ENCODE data around the gene PXDN. TPM values are rescaled to one million over a fixed set of nuclear protein-coding genes. Genes with fewer than 3 reads are reported as not detected.

Gene PXDN
- total RNA-seq, 2 experiments from 2014 or later = 0.86 to 1.8 TPM

GRCh38 chr2:1755436-1756191 lies 11.3 kb upstream of the PXDN start:
- POLR2A ChIA-PET = no interaction called here
- DNase-seq (no peak), ATAC-seq (ENCODE audit: low read depth) (no peak)
- peaks cover 7% of the 10 kb centered on the region for H3K27me3 Mint-ChIP-seq
- H3K9me3 Mint-ChIP-seq = peaks cover 8% of the 10 kb centered on the region
- peaks cover 5% of the 10 kb centered on the region for H3K36me3 Mint-ChIP-seq
- no peak overlapping the region for H3K27ac Mint-ChIP-seq
- peaks cover 4% of the 10 kb centered on the region for H3K4me1 Mint-ChIP-seq
- H3K4me3 Mint-ChIP-seq = no peak overlapping the region

GRCh38 chr2:1754461-1755170 lies 10.3 kb upstream of the PXDN start:
- POLR2A ChIA-PET = no interaction called here
- Mint-ChIP-seq H3K9me3 (peaks cover 8% of the 10 kb centered on the region), H3K27me3 (peaks cover 7% of the 10 kb centered on the region), H3K36me3 (peaks cover 5% of the 10 kb centered on the region), H3K4me1 (peaks cover 4% of the 10 kb centered on the region), H3K27ac (no peak overlapping the region), H3K4me3 (no peak overlapping the region)
- DNase-seq (no peak), ATAC-seq (ENCODE audit: low read depth) (no peak)

- peaks cover 4% of the 10 kb centered on the region for H3K4me1 Mint-ChIP-seq
- H3K9me3 Mint-ChIP-seq = peaks cover 8% of the 10 kb centered on the region
- POLR2A ChIA-PET = no interaction called here
- DNase-seq = no peak
- no peak for ATAC-seq (ENCODE audit: low read depth)
- H3K4me3 Mint-ChIP-seq = no peak overlapping the region
- H3K36me3 Mint-ChIP-seq = peaks cover 5% of the 10 kb centered on the region
- peaks cover 7% of the 10 kb centered on the region for H3K27me3 Mint-ChIP-seq
- H3K27ac Mint-ChIP-seq = no peak overlapping the region
Measured at GRCh38 chr2:1754046-1754445, 9.7 kb upstream of the PXDN start.

DNA sequence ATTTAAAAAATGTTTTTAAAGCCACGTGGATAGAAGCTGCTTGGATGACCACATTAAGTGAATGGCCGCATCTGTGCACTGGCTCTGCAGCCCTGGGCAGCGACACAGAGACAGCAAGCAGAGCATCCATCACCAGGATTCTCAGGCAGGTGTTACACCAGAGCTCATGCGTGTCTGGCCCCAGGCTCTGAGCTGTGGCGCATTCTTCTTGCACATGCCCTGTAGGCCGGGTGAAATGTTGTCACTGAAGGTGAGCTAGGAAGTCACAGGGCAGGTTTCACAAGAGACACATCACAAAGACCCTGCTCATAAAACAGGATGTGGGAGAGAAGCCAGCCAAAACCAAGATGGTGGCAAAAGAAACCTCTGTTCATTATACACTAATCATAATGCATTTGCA lies 8.4 kb upstream of the PXDN start:
- no peak overlapping the region for H3K4me3 Mint-ChIP-seq
- POLR2A ChIA-PET = no interaction called here
- ATAC-seq (ENCODE audit: low read depth) = no peak
- H3K4me1 Mint-ChIP-seq = peaks cover 4% of the 10 kb centered on the region
- H3K9me3 Mint-ChIP-seq = peaks cover 8% of the 10 kb centered on the region
- peaks cover 8% of the 10 kb centered on the region for H3K27me3 Mint-ChIP-seq
- H3K27ac Mint-ChIP-seq = no peak overlapping the region
- H3K36me3 Mint-ChIP-seq = peaks cover 5% of the 10 kb centered on the region
- DNase-seq = peak; percentile 10

DNA sequence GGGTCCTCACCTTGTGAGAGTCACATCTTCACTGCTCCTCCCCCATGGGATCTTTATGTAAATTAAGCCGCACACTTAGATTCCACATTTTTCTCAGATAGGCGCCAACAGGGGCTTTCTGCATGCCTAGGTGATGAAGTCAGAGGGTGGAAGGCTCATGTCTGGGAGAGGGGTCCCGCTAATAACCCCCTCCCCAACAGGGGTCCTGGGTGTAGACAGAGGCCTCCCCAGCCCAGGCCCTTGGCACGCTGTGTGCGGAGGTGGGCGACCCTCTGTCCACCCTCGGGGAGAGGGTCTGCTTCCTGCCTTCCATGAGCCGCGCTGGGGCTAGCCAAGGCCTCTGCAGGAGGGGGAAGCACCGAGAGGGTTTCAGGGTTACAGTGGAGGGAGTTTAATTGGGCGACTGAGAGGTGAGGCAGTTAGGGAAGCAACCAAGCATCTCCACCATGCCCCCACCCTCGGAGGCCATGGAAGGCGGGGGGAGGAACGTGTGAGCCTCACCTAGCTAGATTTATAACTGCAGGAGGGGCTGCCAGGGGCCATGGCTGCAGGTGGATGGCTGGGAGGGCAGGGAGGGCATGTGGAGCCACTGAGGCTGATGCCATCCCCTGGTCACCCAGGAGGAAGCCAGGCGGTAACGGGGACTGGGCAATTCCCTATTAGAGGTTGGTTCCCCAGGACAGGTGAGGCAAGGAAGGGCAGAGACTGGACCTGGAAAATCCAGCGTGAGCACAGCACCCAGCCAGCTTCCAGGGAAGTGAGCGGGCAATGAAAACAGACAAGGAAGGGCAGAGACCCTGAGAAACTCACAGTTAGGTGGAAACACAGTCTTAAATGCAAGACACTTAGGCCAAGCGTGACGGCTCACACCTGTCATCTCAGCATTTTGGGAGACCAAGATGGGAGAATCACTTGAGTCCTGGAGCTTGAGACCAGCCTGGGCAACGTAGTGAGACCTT lies 7.7 kb upstream of the PXDN start:
- H3K36me3 Mint-ChIP-seq = peaks cover 5% of the 10 kb centered on the region
- DNase-seq (peak; percentile 3), ATAC-seq (ENCODE audit: low read depth) (no peak)
- POLR2A ChIA-PET = no interaction called here
- H3K27ac Mint-ChIP-seq = no peak overlapping the region
- peaks cover 8% of the 10 kb centered on the region for H3K9me3 Mint-ChIP-seq
- H3K4me3 Mint-ChIP-seq = no peak overlapping the region
- H3K4me1 Mint-ChIP-seq = peaks cover 4% of the 10 kb centered on the region
- peaks cover 11% of the 10 kb centered on the region for H3K27me3 Mint-ChIP-seq

GRCh38 chr2:1750933-1751766 lies 6.8 kb upstream of the PXDN start:
- H3K4me1 Mint-ChIP-seq = peaks cover 4% of the 10 kb centered on the region
- DNase-seq (peak; percentile 48), ATAC-seq (ENCODE audit: low read depth) (peak; percentile 65)
- POLR2A ChIA-PET = no interaction called here
- peaks cover 15% of the 10 kb centered on the region for H3K27me3 Mint-ChIP-seq
- peaks cover 8% of the 10 kb centered on the region for H3K9me3 Mint-ChIP-seq
- H3K27ac Mint-ChIP-seq = no peak overlapping the region
- H3K4me3 Mint-ChIP-seq = no peak overlapping the region
- peaks cover 5% of the 10 kb centered on the region for H3K36me3 Mint-ChIP-seq

DNA sequence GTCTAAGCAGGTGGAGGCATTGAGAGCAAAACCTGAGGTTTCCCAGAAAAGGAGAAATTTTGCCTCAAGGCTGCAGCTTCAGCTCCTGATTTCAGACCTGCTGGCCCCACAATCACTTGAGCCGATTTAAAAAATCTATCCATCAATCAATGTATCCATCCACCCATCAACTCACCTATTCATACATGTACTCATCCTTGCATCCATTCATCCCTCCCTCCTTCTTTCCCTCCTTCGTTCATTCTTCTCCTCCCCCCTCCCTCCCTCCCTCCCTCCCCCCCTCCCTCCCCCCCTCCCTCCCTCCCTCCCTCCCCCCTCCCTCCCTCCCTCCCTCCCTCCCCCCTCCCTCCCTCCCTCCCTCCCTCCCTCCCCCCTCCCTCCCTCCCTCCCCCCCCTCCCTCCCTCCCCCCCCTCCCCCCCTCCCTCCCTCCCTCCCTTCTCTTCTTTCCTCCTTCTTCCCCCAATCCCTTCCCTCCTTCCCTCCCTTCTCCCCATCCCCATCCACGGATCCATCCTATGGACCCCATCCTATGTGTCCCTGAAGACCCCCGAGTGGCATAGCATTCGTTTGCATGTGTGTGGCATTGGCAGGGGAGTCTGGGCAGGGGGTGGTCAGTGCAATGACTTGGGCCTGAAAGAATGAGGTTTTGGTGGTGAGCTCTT lies 6.1 kb upstream of the PXDN start:
- H3K4me1 Mint-ChIP-seq = peaks cover 4% of the 10 kb centered on the region
- peaks cover 8% of the 10 kb centered on the region for H3K9me3 Mint-ChIP-seq
- no peak overlapping the region for H3K27ac Mint-ChIP-seq
- peaks cover 5% of the 10 kb centered on the region for H3K36me3 Mint-ChIP-seq
- peaks cover 21% of the 10 kb centered on the region for H3K27me3 Mint-ChIP-seq
- DNase-seq (no peak), ATAC-seq (ENCODE audit: low read depth) (no peak)
- POLR2A ChIA-PET = no interaction called here
- H3K4me3 Mint-ChIP-seq = no peak overlapping the region

DNA sequence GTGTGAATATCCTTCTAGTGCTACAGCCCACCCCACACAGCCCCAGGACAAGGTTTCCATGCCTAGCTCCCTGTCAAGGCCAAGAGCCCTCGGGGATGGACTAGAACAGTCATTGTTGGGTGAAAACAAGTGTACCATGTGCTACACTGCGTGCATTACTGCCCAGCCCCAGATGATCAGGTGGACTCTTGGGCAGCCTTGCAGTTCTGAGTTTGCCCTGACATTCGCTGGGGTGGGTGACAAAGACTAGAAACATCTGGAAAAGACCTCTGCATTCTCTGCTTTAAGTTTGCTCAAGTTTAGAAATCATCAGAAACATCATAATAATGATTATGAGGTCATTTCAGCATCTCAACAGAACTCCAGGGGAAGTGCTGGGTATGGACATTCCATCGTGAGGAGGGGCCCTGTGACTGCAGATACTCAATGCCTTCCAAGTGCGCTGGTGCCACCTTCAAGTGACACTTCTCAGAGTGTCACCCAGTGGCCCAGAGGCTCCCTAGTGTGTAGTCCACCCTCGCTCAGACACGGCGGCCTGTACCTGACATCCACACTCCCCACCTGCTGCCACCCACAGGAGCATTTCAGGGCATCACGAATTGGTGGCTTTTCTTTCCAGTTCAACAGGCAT lies 5.3 kb upstream of the PXDN start:
- Mint-ChIP-seq H3K27ac (no peak overlapping the region), H3K9me3 (peaks cover 3% of the 10 kb centered on the region), H3K4me3 (no peak overlapping the region), H3K4me1 (peaks cover 6% of the 10 kb centered on the region), H3K27me3 (peaks cover 27% of the 10 kb centered on the region), H3K36me3 (no peaks in the 10 kb centered on the region)
- ATAC-seq (ENCODE audit: low read depth) (no peak), DNase-seq (peak; percentile 10)
- POLR2A ChIA-PET = no interaction called here

DNA sequence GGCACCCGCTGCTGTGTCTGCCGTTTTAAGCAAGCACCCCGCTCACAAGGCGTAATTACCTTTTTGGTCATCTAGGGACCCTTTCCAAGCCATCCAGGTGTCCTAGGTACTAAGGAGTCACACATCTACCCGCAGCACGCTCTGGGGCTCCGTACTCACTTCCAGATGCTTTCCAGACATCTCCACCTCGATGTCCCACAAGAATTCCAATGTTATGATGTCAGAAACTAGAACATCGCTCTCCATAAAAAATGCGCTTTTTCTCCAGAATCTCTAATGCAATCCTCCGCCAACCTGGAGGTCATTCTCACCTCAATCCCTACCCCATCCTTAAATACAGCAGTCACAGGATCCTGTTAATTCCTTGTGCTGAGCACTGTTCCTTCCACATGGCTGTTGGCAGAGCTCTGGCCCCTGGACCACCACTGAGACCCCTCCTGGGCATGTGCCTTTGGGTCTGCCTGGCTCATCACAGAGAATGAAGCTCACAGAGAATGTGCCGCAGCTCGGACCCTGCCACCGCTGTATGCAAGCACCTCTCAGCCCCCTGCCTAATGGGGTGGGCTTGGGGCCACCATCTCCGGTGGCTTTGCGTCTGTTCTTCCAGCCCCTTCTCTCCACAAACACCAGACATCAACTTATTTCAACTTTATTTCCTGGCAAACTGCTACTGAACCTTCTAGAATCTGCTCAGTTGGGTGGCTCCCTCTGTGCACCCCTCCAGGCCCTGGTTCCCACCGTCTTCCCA lies 4.6 kb upstream of the PXDN start:
- Mint-ChIP-seq H3K9me3 (no peaks in the 10 kb centered on the region), H3K4me3 (no peak overlapping the region), H3K27ac (no peak overlapping the region), H3K4me1 (peaks cover 6% of the 10 kb centered on the region), H3K36me3 (no peaks in the 10 kb centered on the region), H3K27me3 (peaks cover 27% of the 10 kb centered on the region)
- POLR2A ChIA-PET = no interaction called here
- no peak for ATAC-seq (ENCODE audit: low read depth)
- no peak for DNase-seq

- POLR2A ChIA-PET = no interaction called here
- H3K9me3 Mint-ChIP-seq = no peaks in the 10 kb centered on the region
- peak; percentile 4 for DNase-seq
- no peaks in the 10 kb centered on the region for H3K36me3 Mint-ChIP-seq
- no peak overlapping the region for H3K27ac Mint-ChIP-seq
- no peak overlapping the region for H3K4me3 Mint-ChIP-seq
- peaks cover 6% of the 10 kb centered on the region for H3K4me1 Mint-ChIP-seq
- ATAC-seq (ENCODE audit: low read depth) = no peak
- H3K27me3 Mint-ChIP-seq = peaks cover 27% of the 10 kb centered on the region
Measured at GRCh38 chr2:1748176-1748740, 3.9 kb upstream of the PXDN start.

GRCh38 chr2:1747065-1747941 lies 3.0 kb upstream of the PXDN start:
- Mint-ChIP-seq H3K36me3 (no peaks in the 10 kb centered on the region), H3K9me3 (no peaks in the 10 kb centered on the region), H3K27me3 (peaks cover 36% of the 10 kb centered on the region), H3K27ac (no peak overlapping the region), H3K4me1 (peaks cover 9% of the 10 kb centered on the region), H3K4me3 (no peak overlapping the region)
- ATAC-seq (ENCODE audit: low read depth) (no peak), DNase-seq (peak; percentile 10)
- POLR2A ChIA-PET = no interaction called here

Measured in activated naive CD8-positive, alpha-beta T cell treated with anti-CD3 and anti-CD28 coated beads, Interleukin-2, amount 10 ng/mL, durations not matched to agents 7 days and 5 days (primary cell).